GDM1 (cell line): ENCODE results near the gene DOCK10.

ENCODE experiments used
- DNase-seq: peaks from one replicate; lab custom pipeline; 2025; lab: John Stamatoyannopoulos, UW

The DOCK10 gene

GRCh38 chr2:225013425-225014365 is 28.6 kb downstream of the DOCK10 start:
- no peak for DNase-seq

GRCh38 chr2:225011585-225011984 is 30.7 kb downstream of the DOCK10 start:
- DNase-seq = no peak

GRCh38 chr2:225010804-225011203 is 31.5 kb downstream of the DOCK10 start:
- no peak for DNase-seq

GRCh38 chr2:225009768-225010167 is 32.5 kb downstream of the DOCK10 start:
- no peak for DNase-seq

- DNase-seq = no peak
These were observed 33.3 kb downstream of the DOCK10 start for GRCh38 chr2:225008935-225009334.

GRCh38 chr2:225008179-225008856 is 34.0 kb downstream of the DOCK10 start:
- no peak for DNase-seq

- DNase-seq = no peak
These were observed 35.5 kb downstream of the DOCK10 start for GRCh38 chr2:225006730-225007129.

- DNase-seq = no peak
These were observed 37.7 kb downstream of the DOCK10 start for GRCh38 chr2:225004597-225004996.

GRCh38 chr2:225002656-225003045 is 39.6 kb downstream of the DOCK10 start:
- no peak for DNase-seq

- peak; percentile 54 for DNase-seq
These were observed 40.1 kb downstream of the DOCK10 start for GRCh38 chr2:225002039-225002655.

GRCh38 chr2:224999754-225000153 is 42.5 kb downstream of the DOCK10 start:
- no peak for DNase-seq

- DNase-seq = no peak
These were observed 42.9 kb downstream of the DOCK10 start for GRCh38 chr2:224999321-224999720.

- DNase-seq = no peak
These were observed 44.5 kb downstream of the DOCK10 start for GRCh38 chr2:224997802-224998201.

GRCh38 chr2:224995419-224995818 is 46.8 kb downstream of the DOCK10 start:
- no peak for DNase-seq

GRCh38 chr2:224994242-224994823 is 47.9 kb downstream of the DOCK10 start:
- DNase-seq = no peak

GRCh38 chr2:224990710-224991109 is 51.6 kb downstream of the DOCK10 start:
- no peak for DNase-seq

GRCh38 chr2:224987733-224988132 is 54.5 kb downstream of the DOCK10 start:
- no peak for DNase-seq

- DNase-seq = no peak
These were observed 55.8 kb downstream of the DOCK10 start for GRCh38 chr2:224986477-224986876.

GRCh38 chr2:224984637-224985036 is 57.6 kb downstream of the DOCK10 start:
- no peak for DNase-seq

GRCh38 chr2:224983712-224984554 is 58.3 kb downstream of the DOCK10 start:
- no peak for DNase-seq

GRCh38 chr2:224982910-224983711 is 59.2 kb downstream of the DOCK10 start:
- DNase-seq = no peak
